ENCODE measurements around the gene AGAP1. TPM values are rescaled to one million over a fixed set of nuclear protein-coding genes. Genes with fewer than 3 reads are reported as not detected.
A peak's percentile ranks its signal among the peaks of the same experiment; 100 is the strongest.

Gene AGAP1
- total RNA-seq (10 to 100 TPM; 14.3 to 21.6 (median 18.6) TPM), polyA plus RNA-seq (10 to 100 TPM in 1 of 3 donors, 1 to 10 TPM in 2; 4.2 to 19.6 (median 5.8) TPM)
- long read RNA-seq, donor 1, partial matches to known transcripts = 0 of 3 reads
- long read RNA-seq, donor 1, other reads (novel, unspliced or antisense) = 3 of 3 reads
- long read RNA-seq, donor 2, full-length matches to known transcripts = 1 of 9 reads
- long read RNA-seq, donor 2, partial matches to known transcripts = 5 of 9 reads
- long read RNA-seq, donor 2, other reads (novel, unspliced or antisense) = 3 of 9 reads

DNA sequence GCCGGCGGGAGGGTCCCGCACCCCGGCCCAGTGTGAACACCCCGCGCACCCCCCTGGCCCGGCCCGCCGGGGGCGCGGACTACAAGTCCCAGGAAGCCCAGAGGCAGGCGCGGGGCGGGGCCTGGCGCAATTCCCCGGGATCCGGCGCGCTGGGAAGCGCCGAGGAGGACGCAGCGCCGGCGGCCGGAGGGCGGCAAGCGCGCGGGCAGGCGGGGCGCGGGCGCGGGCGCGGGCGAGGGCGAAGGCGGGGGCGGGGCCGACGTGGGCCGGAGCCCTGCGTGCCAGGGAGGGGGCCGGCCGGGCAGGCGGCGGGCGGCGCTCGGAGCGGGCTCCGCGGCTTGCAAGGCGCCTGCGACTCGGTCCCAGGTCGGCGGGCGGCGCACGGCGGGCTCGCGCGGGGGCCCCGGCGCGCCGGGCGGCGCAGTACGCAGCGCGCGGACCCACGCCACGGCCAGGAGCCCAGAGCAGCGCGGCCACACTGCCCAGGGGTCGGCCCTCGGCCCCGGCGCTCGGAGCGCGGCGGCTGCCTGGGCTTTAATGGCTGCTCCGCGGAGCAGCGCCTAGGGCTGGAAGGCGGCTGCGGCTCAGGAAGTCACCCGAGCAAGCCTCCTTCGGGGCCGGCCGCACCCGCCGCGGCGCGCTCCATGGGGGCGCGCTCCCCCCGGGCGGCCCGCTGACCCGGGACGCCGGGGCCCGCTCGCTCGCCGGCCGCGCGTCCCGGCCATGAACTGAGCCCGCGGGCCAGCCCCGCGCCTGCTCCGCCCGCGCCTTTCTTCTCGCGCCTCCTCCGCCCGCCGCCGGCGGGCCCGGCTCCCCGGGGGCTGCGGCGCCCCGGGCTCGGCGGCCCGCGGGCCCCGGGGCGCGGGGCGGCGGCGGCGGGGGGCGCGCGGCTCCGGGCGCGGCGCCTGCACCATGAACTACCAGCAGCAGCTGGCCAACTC is at the start of gene AGAP1:
Gene AGAP1 (plus strand): TSS at position 269 of the 941 bp plus-strand sequence.
- ATAC-seq = peak; percentile 91 to 94 (median 93)
- WGBS, 3 donors = 0 to 2% (median 0%) methylated on average over 40 to 156 of the region's 156 CpGs
- TF ChIP-seq, protein P1, sequence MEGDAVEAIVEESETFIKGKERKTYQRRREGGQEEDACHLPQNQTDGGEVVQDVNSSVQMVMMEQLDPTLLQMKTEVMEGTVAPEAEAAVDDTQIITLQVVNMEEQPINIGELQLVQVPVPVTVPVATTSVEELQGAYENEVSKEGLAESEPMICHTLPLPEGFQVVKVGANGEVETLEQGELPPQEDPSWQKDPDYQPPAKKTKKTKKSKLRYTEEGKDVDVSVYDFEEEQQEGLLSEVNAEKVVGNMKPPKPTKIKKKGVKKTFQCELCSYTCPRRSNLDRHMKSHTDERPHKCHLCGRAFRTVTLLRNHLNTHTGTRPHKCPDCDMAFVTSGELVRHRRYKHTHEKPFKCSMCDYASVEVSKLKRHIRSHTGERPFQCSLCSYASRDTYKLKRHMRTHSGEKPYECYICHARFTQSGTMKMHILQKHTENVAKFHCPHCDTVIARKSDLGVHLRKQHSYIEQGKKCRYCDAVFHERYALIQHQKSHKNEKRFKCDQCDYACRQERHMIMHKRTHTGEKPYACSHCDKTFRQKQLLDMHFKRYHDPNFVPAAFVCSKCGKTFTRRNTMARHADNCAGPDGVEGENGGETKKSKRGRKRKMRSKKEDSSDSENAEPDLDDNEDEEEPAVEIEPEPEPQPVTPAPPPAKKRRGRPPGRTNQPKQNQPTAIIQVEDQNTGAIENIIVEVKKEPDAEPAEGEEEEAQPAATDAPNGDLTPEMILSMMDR (IDR thresholded peaks at IDR 0.05) = no peak

DNA sequence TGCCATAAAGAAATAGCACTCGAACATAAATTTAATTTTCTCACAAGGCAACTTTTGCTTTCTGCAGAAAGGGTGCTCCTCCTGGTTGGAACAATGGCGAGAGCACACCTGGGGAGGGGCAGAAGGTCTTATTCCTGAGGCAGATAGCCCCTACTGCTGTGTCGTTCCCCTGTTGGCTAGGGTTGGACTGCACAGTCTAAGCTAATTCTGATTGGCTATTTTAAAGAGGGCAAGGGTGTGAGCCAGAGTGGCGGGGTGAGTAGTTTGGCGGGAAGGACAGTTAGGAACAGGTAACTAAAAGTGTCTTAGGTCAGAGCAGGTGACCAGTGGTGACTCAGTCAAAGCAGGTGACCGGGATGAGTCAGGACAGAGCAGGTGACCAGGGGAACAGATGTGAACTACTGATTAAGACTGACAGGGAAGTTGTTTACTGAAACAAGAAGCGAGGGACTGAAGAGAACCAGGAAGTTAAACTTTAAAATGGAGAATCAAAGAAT is 49.7 kb upstream of the AGAP1 start:
- TF ChIP-seq, protein P1 (IDR thresholded peaks at IDR 0.05) = no peak
- 89 to 91% (median 90%) methylated on average over 7 of the region's 7 CpGs for WGBS, 3 donors
- DNase-seq = no peak
- H3K9me3 ChIP-seq = no peaks in the 10 kb centered on the region
- no peak overlapping the region for H3K4me3 ChIP-seq
- no peak for ATAC-seq
- no peaks in the 10 kb centered on the region for H3K36me3 ChIP-seq (ENCODE audit: insufficient read depth in 1 of 2, low read depth in 1 of 2)
- intact Hi-C loops (cut with DNase I) = no loop called here
- no peaks in the 10 kb centered on the region for H3K27me3 ChIP-seq (ENCODE audit: insufficient read depth in 3 of 3, low read length in 2 of 3)
- H3K4me1 ChIP-seq = no peaks in the 10 kb centered on the region
- H3K27ac ChIP-seq = no peak overlapping the region

More for the DNA sequence above, at the start of gene AGAP1:
- peaks cover 8% of the 10 kb centered on the region for H3K9me3 ChIP-seq
- intact Hi-C loops (cut with DNase I) = loop anchor here (5.0 to 10.0 kb wide), 3 partner anchors 98 to 359 kb away; no protein-coding TSS in a partner anchor
- H3K36me3 ChIP-seq (ENCODE audit: insufficient read depth in 1 of 2, low read depth in 1 of 2) = no peaks in the 10 kb centered on the region
- peaks cover 28% of the 10 kb centered on the region for H3K4me1 ChIP-seq
- H3K27ac ChIP-seq = peak within 1 kb of the TSS; percentile 87
- DNase-seq = peak; percentile 92 to 95
- H3K27me3 ChIP-seq (ENCODE audit: insufficient read depth in 3 of 3, low read length in 2 of 3) = peaks cover 0 to 3% (median 0%) of the 10 kb centered on the region in 3 donors
- H3K4me3 ChIP-seq = peak within 1 kb of the TSS; percentile 83

DNA sequence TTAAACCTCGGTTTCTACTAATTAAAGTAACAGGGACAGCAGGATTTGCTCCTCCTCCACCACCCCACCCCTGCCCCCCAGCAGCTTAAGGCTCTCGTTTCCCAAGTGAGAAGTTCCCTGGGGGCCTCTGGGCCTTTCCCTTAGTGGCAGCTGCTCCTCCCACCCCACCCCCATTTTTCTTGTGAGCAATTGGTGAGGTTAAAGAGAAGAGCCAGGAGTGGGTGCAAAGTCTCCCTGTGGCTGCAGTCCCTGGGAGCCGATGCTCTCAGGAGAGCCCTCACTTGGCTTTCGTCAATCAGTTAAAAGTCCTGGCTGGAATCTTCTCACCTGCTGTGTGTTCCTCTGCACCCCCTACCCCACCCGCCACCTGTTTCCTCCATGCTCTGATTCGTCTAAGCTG is 48.7 kb upstream of the AGAP1 start:
- no peak for DNase-seq
- Histone ChIP-seq H3K4me3 (no peak overlapping the region), H3K4me1 (no peaks in the 10 kb centered on the region), H3K36me3 (ENCODE audit: insufficient read depth in 1 of 2, low read depth in 1 of 2) (no peaks in the 10 kb centered on the region), H3K27ac (no peak overlapping the region), H3K9me3 (no peaks in the 10 kb centered on the region), H3K27me3 (ENCODE audit: insufficient read depth in 3 of 3, low read length in 2 of 3) (no peaks in the 10 kb centered on the region)
- WGBS, 3 donors = 38 to 56% (median 46%) methylated on average over 6 of the region's 6 CpGs
- intact Hi-C loops (cut with DNase I) = no loop called here
- TF ChIP-seq, protein P1 (IDR thresholded peaks at IDR 0.05) = no peak
- ATAC-seq = no peak

DNA sequence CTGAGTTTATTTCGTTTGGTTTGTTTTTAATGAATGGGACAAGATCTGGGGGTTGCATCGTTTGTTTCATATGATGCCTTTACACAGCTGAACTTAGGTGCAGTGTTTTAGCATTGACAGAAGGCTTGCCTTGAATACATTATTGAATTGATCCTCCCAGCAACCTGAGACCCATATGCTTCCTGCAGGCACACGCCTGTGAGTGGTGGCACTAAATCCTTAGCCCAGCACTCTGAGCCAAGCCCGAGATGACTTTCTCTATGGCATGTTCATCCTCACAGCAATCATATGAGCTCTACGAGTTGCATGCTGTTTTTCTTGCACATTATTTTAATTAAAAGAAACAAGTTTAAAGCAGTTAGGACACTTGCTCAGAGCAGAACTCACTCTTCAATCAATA is 47.8 kb upstream of the AGAP1 start:
- 80 to 91% (median 88%) methylated on average over 5 of the region's 5 CpGs for WGBS, 3 donors
- no peaks in the 10 kb centered on the region for H3K4me1 ChIP-seq
- H3K4me3 ChIP-seq = no peak overlapping the region
- H3K27ac ChIP-seq = no peak overlapping the region
- intact Hi-C loops (cut with DNase I) = no loop called here
- TF ChIP-seq, protein P1 (IDR thresholded peaks at IDR 0.05) = no peak
- H3K27me3 ChIP-seq (ENCODE audit: insufficient read depth in 3 of 3, low read length in 2 of 3) = no peaks in the 10 kb centered on the region
- no peaks in the 10 kb centered on the region for H3K36me3 ChIP-seq (ENCODE audit: insufficient read depth in 1 of 2, low read depth in 1 of 2)
- no peaks in the 10 kb centered on the region for H3K9me3 ChIP-seq
- ATAC-seq (no peak), DNase-seq (no peak)
